Endothelial cell of umbilical vein (primary cell): ENCODE measurements around the gene TTYH3. TPM values are rescaled to one million over a fixed set of nuclear protein-coding genes. Genes with fewer than 3 reads are reported as not detected.

Experiments used
- BruUV-seq: library from RNA; stranded (reverse); fragments of 400-500 nt; replicated peaks from 2 replicates; lab custom pipeline; 2021; lab: Mats Ljungman, UMichigan
- CTCF ChIA-PET: fragments of 300-600, 350-600 bp; sonication (Branson Sonifier 250); formaldehyde crosslinking; loops from one replicate; lab custom pipeline; 2021; ENCODE audit warnings: antibody characterized with exemption, inconsistent platforms; lab: Charles Lee
- POLR2A ChIA-PET: fragments of 300-600, 350-600 bp; sonication (Branson Sonifier 250); formaldehyde crosslinking; loops from one replicate; lab custom pipeline; 2021; ENCODE audit warnings: antibody characterized with exemption, inconsistent platforms; lab: Charles Lee
- DNase-seq: peaks from one replicate; pipeline ENCODE4 v3.0.0-alpha.2; 2011; ENCODE audit warnings: low read depth, low spot score
- FAIRE-seq: peaks from 2 replicates; lab custom pipeline; 2011; peaks lifted over from hg19 to GRCh38; lab: Jason Lieb, UNC
- H2AFZ ChIP-seq: 2 replicates; pipeline ENCODE4 v1.6.0; 2012; ENCODE audit warnings: low read depth, low read length, control low read depth, inconsistent platforms
- H3K27ac ChIP-seq: 2 replicates; pipeline ENCODE4 v1.5.1; 2011; ENCODE audit warnings: low read depth, mild to moderate bottlenecking, control low read depth, low read length, moderate library complexity; ENCODE audit not compliant: insufficient read depth
- H3K27me3 ChIP-seq, 2 experiments: 2 replicates each; pipeline versions ENCODE4 v1.6.0 to v1.6.1; 2011; ENCODE audit warnings: low read length in 2 of 2, mixed read lengths in 1 of 2; ENCODE audit not compliant: control insufficient read depth in 2 of 2, insufficient read depth in 2 of 2
- H3K36me3 ChIP-seq, 2 experiments: 2 replicates in 1 of 2; 3 replicates in 1 of 2; pipeline ENCODE4 v1.5.1; 2011; ENCODE audit warnings: low read length in 2 of 2, mild to moderate bottlenecking in 1 of 2, moderate library complexity in 1 of 2; ENCODE audit not compliant: control insufficient read depth in 2 of 2, insufficient read depth in 2 of 2; ENCODE audit errors: extremely low read depth in 1 of 2
- H3K4me1 ChIP-seq: 3 replicates; pipeline ENCODE4 v1.5.1; 2011; ENCODE audit warnings: mild to moderate bottlenecking, low read length; ENCODE audit not compliant: control insufficient read depth, insufficient read depth; ENCODE audit errors: extremely low read depth
- H3K4me2 ChIP-seq: 2 replicates; pipeline ENCODE4 v1.6.1; 2011; ENCODE audit warnings: low read length, control low read depth, mixed read lengths; ENCODE audit not compliant: insufficient read depth
- H3K4me3 ChIP-seq, 3 experiments: fragments of 200-600 bp in 1 of 3; sonication (generic), shearing (Covaris generic) in 1 of 3; replicated peaks in 1 of 3; 2 replicates each; pipeline ENCODE4 v1.5.1; 2011 to 2016; ENCODE audit warnings: control low read depth in 3 of 3, low read length in 3 of 3, mild to moderate bottlenecking in 2 of 3, inconsistent platforms in 1 of 3, low read depth in 1 of 3, moderate library complexity in 1 of 3; ENCODE audit not compliant: insufficient read depth in 1 of 3
- H3K79me2 ChIP-seq: 2 replicates; pipeline ENCODE4 v1.6.0; 2012; ENCODE audit warnings: low read length, inconsistent platforms; ENCODE audit not compliant: control insufficient read depth, insufficient read depth
- H3K9ac ChIP-seq: replicated peaks from 2 replicates; pipeline ENCODE3; 2011; ENCODE audit warnings: low read length, control low read depth; ENCODE audit not compliant: insufficient read depth; ENCODE audit errors: extremely low read depth
- H3K9me1 ChIP-seq: replicated peaks from 3 replicates; pipeline ENCODE4 v1.6.0; 2011; ENCODE audit warnings: mild to moderate bottlenecking, low read length; ENCODE audit not compliant: control insufficient read depth, insufficient read depth; ENCODE audit errors: extremely low read depth
- H3K9me3 ChIP-seq: replicated peaks from 2 replicates; pipeline ENCODE4 v1.5.1; 2012; ENCODE audit warnings: low read length, inconsistent platforms; ENCODE audit not compliant: control insufficient read depth, insufficient read depth
- H4K20me1 ChIP-seq: replicated peaks from 2 replicates; pipeline ENCODE3; 2011; ENCODE audit warnings: mild to moderate bottlenecking, low read length; ENCODE audit not compliant: control insufficient read depth, insufficient read depth; ENCODE audit errors: extremely low read depth
- CTCF ChIP-seq, 2 donors: IDR thresholded peaks; 1 replicate in 1 of 2; 2 replicates in 1 of 2; pipeline ENCODE4 v1.5.1; 2011; ENCODE audit warnings: low read length in 2 of 2, mild to moderate bottlenecking in 2 of 2, moderate library complexity in 2 of 2, control low read depth in 1 of 2, inconsistent platforms in 1 of 2, low read depth in 1 of 2; ENCODE audit not compliant: insufficient read depth in 1 of 2; ENCODE audit errors: extremely low read depth in 1 of 2
- EZH2 ChIP-seq: IDR thresholded peaks from 2 replicates; pipeline ENCODE4 v1.6.1; 2012; ENCODE audit warnings: borderline replicate concordance, low read depth, mild to moderate bottlenecking, moderate library complexity, low read length, inconsistent platforms; ENCODE audit not compliant: severe bottlenecking
- FOS ChIP-seq: IDR thresholded peaks from 2 replicates; pipeline ENCODE4 v1.6.1; 2011; ENCODE audit warnings: mild to moderate bottlenecking, low read length, moderate library complexity, borderline replicate concordance; ENCODE audit not compliant: insufficient read depth
- GATA2 ChIP-seq: IDR thresholded peaks from 2 replicates; pipeline ENCODE4 v1.7.0; 2011; ENCODE audit warnings: low read depth, mild to moderate bottlenecking, moderate library complexity, mixed read lengths, low read length; ENCODE audit not compliant: insufficient read length, insufficient read depth
- JUN ChIP-seq: IDR thresholded peaks from 2 replicates; pipeline ENCODE4 v1.6.1; 2011; ENCODE audit warnings: borderline replicate concordance, low read depth; ENCODE audit not compliant: insufficient read length, insufficient read depth
- MAX ChIP-seq: IDR thresholded peaks from 2 replicates; pipeline ENCODE4 v1.6.1; 2011; ENCODE audit not compliant: insufficient read depth, insufficient read length
- MYC ChIP-seq: IDR thresholded peaks from one replicate; pipeline ENCODE4 v1.6.1; 2011; ENCODE audit warnings: mild to moderate bottlenecking, low read depth, low read length
- POLR2A ChIP-seq: IDR thresholded peaks from 2 replicates; pipeline ENCODE4 v1.6.1; 2012; ENCODE audit warnings: low read depth, mild to moderate bottlenecking, control low read depth, low read length
- POLR2AphosphoS5 ChIP-seq: IDR thresholded peaks from 2 replicates; pipeline ENCODE4 v1.6.1; 2012; ENCODE audit warnings: low read depth, mild to moderate bottlenecking, control low read depth, low read length, moderate library complexity; ENCODE audit not compliant: insufficient read depth
- dilution Hi-C: fragments of 300-500 bp; cut with MboI; formaldehyde crosslinking; loops from one replicate; pipeline ENCODE4 v1.15.0; 2019; ENCODE audit warnings: low sequenced_read_pairs; ENCODE audit not compliant: extremely low pct_ligation_motif_present
- intact Hi-C: fragments of 100-400 bp; cut with micrococcal nuclease; formaldehyde crosslinking; loops from one replicate; pipeline ENCODE4 v1.10.0; 2022
- polyA plus RNA-seq, 4 experiments: library from polyadenylated mRNA; depleted of rRNA in 3 of 4; stranded (reverse) in 3 of 4; unstranded in 1 of 4; fragments of >200 nt; gene quantifications; 2 replicates each; pipeline versions ENCODE4 v1.2.1 to v1.2.3, GENCODE V29; 2011 to 2012; ENCODE audit warnings: missing spikeins in 1 of 4
- total RNA-seq: library from RNA; stranded (reverse); gene quantifications from 2 replicates; pipeline ENCODE4 v1.2.3, GENCODE V29; 2021

TTYH3 gene
- total and polyA plus RNA-seq, 2 donors (not counting 3 experiments of a cell fraction or from before 2014, with no cell fraction given), result 143 to 280 TPM

- TF ChIP-seq POLR2A (no peak), CTCF (IDR thresholded peaks at IDR 0.05; ENCODE audit: extremely low read depth in 1 of 2, insufficient read depth in 1 of 2, low read depth in 1 of 2, low read length in 2 of 2) (no peak), MAX (no peak), JUN (no peak), FOS (no peak)
- no peak overlapping the region for H3K27ac ChIP-seq
- H3K4me2 ChIP-seq, result no peak overlapping the region
- BruUV-seq, result no TSS peak
- no peaks in the 10 kb centered on the region for H4K20me1 ChIP-seq
- no peak overlapping the region for H3K9ac ChIP-seq
- H3K9me3 ChIP-seq, result no peaks in the 10 kb centered on the region
- intact Hi-C loops (no loop called here), dilution Hi-C loops (no loop called here)
- H3K9me1 ChIP-seq, result no peaks in the 10 kb centered on the region
- no peaks in the 10 kb centered on the region for H3K27me3 ChIP-seq
- ChIA-PET POLR2A (no interaction called here), CTCF (interaction anchor here (1.4 to 2.3 kb wide), 3 partner anchors 32 to 262 kb away, joined by 4 to 8 read pairs (median 4); no protein-coding TSS in a partner anchor)
- no peak for DNase-seq
- peaks cover 9% of the 10 kb centered on the region for H3K4me1 ChIP-seq
- H3K79me2 ChIP-seq, result no peaks in the 10 kb centered on the region
- H3K36me3 ChIP-seq, result no peaks in the 10 kb centered on the region
- H2AFZ ChIP-seq, result no peak overlapping the region
- no peak overlapping the region for H3K4me3 ChIP-seq
- no peak for FAIRE-seq
These were observed 81.6 kb downstream of the TTYH3 start for GRCh38 chr7:2713370-2713769.

GRCh38 chr7:2713978-2714377, 82.2 kb downstream of the TTYH3 start:
- ChIA-PET POLR2A (no interaction called here), CTCF (interaction anchor here (1.4 to 2.3 kb wide), 3 partner anchors 33 to 263 kb away, joined by 4 to 8 read pairs (median 4); no protein-coding TSS in a partner anchor)
- no peaks in the 10 kb centered on the region for H3K9me1 ChIP-seq
- no peak overlapping the region for H3K27ac ChIP-seq
- no peak overlapping the region for H3K4me3 ChIP-seq
- no peaks in the 10 kb centered on the region for H3K79me2 ChIP-seq
- H3K36me3 ChIP-seq, result no peaks in the 10 kb centered on the region
- no peaks in the 10 kb centered on the region for H3K27me3 ChIP-seq
- no peaks in the 10 kb centered on the region for H3K9me3 ChIP-seq
- H3K4me1 ChIP-seq, result peaks cover 9% of the 10 kb centered on the region
- H3K9ac ChIP-seq, result no peak overlapping the region
- TF ChIP-seq POLR2AphosphoS5, result no peak
- no peak for TF ChIP-seq JUN
- TF ChIP-seq MYC, result no peak
- no peak for TF ChIP-seq POLR2A
- TF ChIP-seq GATA2, result no peak
- TF ChIP-seq CTCF (IDR thresholded peaks at IDR 0.05; ENCODE audit: extremely low read depth in 1 of 2, insufficient read depth in 1 of 2, low read depth in 1 of 2, low read length in 2 of 2), result no peak
- no peak for TF ChIP-seq EZH2
- TF ChIP-seq MAX, result no peak
- TF ChIP-seq FOS, result no peak
- no peak overlapping the region for H3K4me2 ChIP-seq
- BruUV-seq, result no TSS peak
- intact Hi-C loops, result no loop called here
- no peaks in the 10 kb centered on the region for H4K20me1 ChIP-seq
- FAIRE-seq (no peak), DNase-seq (no peak)
- dilution Hi-C loops, result no loop called here
- no peak overlapping the region for H2AFZ ChIP-seq
